ENCODE results near the gene IL17RE. TPM values are rescaled to one million over a fixed set of nuclear protein-coding genes. Genes with fewer than 3 reads are reported as not detected.
"Not testable (repeated sequence)": the region's sequence is repeated elsewhere in the genome, so short reads cannot be mapped to it uniquely, and the experiment has no call there.

IL17RE gene
- total and polyA plus RNA-seq, 2 experiments from 2014 or later = 1.1 to 3.4 TPM

DNA sequence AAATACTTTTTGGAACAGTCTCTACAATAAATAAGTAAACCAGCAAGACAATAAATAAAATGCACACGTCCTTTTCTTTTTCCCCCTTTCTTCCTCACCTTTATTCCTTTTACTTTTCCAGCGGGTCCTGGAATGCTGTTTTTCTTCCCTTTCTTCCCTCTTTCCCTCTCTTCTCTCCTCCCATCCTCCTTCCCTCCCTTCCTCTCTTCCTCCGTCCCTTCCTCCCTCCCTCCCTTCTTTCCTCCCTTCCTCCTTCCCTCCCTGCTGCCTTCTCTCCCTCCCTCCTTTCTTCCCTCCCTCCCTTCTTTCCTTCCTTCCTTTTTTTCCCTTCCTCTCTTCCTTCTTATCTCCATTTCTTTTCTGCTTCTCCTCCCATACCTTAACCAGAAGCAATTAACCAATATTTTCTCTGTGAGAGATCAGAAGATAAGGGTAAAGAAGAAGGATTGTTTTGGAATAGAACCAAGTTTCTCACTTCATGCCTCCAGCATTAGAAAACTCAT is 3.3 kb upstream of the IL17RE start (continued):
- TF ChIP-seq, protein P1, sequence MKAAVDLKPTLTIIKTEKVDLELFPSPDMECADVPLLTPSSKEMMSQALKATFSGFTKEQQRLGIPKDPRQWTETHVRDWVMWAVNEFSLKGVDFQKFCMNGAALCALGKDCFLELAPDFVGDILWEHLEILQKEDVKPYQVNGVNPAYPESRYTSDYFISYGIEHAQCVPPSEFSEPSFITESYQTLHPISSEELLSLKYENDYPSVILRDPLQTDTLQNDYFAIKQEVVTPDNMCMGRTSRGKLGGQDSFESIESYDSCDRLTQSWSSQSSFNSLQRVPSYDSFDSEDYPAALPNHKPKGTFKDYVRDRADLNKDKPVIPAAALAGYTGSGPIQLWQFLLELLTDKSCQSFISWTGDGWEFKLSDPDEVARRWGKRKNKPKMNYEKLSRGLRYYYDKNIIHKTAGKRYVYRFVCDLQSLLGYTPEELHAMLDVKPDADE (IDR thresholded peaks at IDR 0.05) = no peak
- TF ChIP-seq, protein P2, sequence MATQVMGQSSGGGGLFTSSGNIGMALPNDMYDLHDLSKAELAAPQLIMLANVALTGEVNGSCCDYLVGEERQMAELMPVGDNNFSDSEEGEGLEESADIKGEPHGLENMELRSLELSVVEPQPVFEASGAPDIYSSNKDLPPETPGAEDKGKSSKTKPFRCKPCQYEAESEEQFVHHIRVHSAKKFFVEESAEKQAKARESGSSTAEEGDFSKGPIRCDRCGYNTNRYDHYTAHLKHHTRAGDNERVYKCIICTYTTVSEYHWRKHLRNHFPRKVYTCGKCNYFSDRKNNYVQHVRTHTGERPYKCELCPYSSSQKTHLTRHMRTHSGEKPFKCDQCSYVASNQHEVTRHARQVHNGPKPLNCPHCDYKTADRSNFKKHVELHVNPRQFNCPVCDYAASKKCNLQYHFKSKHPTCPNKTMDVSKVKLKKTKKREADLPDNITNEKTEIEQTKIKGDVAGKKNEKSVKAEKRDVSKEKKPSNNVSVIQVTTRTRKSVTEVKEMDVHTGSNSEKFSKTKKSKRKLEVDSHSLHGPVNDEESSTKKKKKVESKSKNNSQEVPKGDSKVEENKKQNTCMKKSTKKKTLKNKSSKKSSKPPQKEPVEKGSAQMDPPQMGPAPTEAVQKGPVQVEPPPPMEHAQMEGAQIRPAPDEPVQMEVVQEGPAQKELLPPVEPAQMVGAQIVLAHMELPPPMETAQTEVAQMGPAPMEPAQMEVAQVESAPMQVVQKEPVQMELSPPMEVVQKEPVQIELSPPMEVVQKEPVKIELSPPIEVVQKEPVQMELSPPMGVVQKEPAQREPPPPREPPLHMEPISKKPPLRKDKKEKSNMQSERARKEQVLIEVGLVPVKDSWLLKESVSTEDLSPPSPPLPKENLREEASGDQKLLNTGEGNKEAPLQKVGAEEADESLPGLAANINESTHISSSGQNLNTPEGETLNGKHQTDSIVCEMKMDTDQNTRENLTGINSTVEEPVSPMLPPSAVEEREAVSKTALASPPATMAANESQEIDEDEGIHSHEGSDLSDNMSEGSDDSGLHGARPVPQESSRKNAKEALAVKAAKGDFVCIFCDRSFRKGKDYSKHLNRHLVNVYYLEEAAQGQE (IDR thresholded peaks at IDR 0.05; ENCODE audit: unreplicated experiment) = no peak
- no peak for TF ChIP-seq ZNF331 (CRISPR knock-in tag; IDR thresholded peaks at IDR 0.05; ENCODE audit: low read depth)
- TF ChIP-seq STAT1 (IDR thresholded peaks at IDR 0.05; ENCODE audit: unreplicated experiment) = no peak
- TF ChIP-seq ZNF114 (CRISPR knock-in tag; IDR thresholded peaks at IDR 0.05) = no peak
- no peak for TF ChIP-seq NANOG (IDR thresholded peaks at IDR 0.05; ENCODE audit: borderline replicate concordance)
- TF ChIP-seq, protein P3, sequence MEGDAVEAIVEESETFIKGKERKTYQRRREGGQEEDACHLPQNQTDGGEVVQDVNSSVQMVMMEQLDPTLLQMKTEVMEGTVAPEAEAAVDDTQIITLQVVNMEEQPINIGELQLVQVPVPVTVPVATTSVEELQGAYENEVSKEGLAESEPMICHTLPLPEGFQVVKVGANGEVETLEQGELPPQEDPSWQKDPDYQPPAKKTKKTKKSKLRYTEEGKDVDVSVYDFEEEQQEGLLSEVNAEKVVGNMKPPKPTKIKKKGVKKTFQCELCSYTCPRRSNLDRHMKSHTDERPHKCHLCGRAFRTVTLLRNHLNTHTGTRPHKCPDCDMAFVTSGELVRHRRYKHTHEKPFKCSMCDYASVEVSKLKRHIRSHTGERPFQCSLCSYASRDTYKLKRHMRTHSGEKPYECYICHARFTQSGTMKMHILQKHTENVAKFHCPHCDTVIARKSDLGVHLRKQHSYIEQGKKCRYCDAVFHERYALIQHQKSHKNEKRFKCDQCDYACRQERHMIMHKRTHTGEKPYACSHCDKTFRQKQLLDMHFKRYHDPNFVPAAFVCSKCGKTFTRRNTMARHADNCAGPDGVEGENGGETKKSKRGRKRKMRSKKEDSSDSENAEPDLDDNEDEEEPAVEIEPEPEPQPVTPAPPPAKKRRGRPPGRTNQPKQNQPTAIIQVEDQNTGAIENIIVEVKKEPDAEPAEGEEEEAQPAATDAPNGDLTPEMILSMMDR (conservative IDR thresholded peaks at IDR 0.05; ENCODE audit: low read depth in 2 of 2) = no peak
- no peak for TF ChIP-seq JUNB (IDR thresholded peaks at IDR 0.05; ENCODE audit: unreplicated experiment)

DNA sequence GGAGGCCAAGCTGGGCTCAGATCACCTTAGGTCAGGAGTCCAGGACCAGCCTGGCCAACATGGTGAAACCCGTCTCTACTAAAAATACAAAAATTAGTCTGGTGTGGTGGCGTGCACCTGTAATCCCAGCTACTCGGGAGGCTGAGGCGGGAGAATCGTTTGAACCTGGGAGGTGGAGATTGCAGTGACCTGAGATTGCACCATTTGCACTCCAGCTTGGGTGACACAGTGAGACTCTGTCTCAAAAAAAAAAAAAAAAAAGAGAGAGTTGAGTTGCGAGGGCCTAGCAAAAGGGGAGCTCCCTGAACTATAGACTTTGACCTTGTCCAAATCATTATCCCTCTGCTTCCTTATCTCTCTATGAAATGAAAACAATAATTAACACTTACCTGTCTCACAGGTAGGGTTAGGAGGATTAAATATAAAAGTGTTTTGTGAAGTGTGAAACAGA is 1.7 kb upstream of the IL17RE start:
- not testable (repeated sequence) for H3K4me2 ChIP-seq; H3K36me3 ChIP-seq (ENCODE audit: insufficient read depth); H3K27me3 ChIP-seq (ENCODE audit: insufficient read depth); H3K9me2 ChIP-seq (ENCODE audit: insufficient read depth); H4K20me1 ChIP-seq (replicated peaks; ENCODE audit: insufficient read depth); H3K4me3 ChIP-seq; DNase-seq (ENCODE audit: low spot score); ATAC-seq; H3K79me2 ChIP-seq (replicated peaks; ENCODE audit: insufficient read depth); H3K36me3 Mint-ChIP-seq (ENCODE audit: low read depth); H3K27ac ChIP-seq (ENCODE audit: low read depth); H3F3A ChIP-seq (replicated peaks; ENCODE audit: low read depth); H3K27ac Mint-ChIP-seq; H2AFZ ChIP-seq; H3K9me3 Mint-ChIP-seq; H3K4me3 Mint-ChIP-seq
- peaks cover 17% of the 10 kb centered on the region for H3K4me1 ChIP-seq (ENCODE audit: insufficient read depth)
- Mint-ChIP-seq H3K4me1 (peaks cover 20% of the 10 kb centered on the region), H3K27me3 (ENCODE audit: insufficient read depth, low read depth, poor library complexity) (peaks cover 12% of the 10 kb centered on the region)
